ENCODE measurements around the gene NRG2. TPM values are rescaled to one million over a fixed set of nuclear protein-coding genes. Genes with fewer than 3 reads are reported as not detected.

Gene NRG2
- total RNA-seq, 1 donor from 2014 or later = 1.4 TPM

DNA sequence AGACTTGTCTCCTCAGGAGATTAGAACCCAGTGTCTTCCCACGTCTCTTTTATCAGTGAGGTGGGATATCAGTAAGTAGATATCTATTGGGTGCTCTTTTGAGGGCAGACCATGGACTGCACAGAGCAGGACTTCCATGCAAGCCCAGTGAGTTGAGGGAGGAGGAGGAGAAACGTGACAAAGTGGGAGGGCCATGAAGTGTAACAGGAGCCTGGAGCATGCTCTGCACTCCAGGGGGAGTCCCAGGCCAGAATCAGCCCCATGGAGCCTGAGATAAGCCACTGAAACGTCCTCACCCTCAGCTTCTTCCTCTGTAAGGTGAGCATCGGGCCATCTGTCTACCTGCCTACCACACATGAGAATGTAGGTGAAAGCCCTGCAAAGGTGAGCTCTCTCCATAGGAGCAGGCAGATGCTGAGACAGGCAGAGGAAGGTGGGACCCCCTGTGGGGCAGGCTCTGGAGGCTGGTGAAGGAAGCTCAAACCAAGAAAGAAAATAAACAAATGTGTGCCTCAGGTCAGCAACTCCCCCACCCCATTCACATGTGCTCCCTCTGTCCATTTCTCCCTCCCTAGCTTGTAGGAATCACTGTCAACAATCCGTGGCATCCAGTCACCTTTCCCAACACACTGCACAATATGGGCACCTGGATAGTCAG is 87.4 kb downstream of the NRG2 start:
- Mint-ChIP-seq H3K36me3 (no peaks in the 10 kb centered on the region), H3K4me1 (ENCODE audit: unreplicated experiment) (peaks cover 24% of the 10 kb centered on the region), H3K27ac (no peak overlapping the region), H3K4me3 (no peak overlapping the region), H3K9me3 (no peaks in the 10 kb centered on the region), H3K27me3 (peaks cover 11% of the 10 kb centered on the region)
- TF ChIP-seq, protein P1, sequence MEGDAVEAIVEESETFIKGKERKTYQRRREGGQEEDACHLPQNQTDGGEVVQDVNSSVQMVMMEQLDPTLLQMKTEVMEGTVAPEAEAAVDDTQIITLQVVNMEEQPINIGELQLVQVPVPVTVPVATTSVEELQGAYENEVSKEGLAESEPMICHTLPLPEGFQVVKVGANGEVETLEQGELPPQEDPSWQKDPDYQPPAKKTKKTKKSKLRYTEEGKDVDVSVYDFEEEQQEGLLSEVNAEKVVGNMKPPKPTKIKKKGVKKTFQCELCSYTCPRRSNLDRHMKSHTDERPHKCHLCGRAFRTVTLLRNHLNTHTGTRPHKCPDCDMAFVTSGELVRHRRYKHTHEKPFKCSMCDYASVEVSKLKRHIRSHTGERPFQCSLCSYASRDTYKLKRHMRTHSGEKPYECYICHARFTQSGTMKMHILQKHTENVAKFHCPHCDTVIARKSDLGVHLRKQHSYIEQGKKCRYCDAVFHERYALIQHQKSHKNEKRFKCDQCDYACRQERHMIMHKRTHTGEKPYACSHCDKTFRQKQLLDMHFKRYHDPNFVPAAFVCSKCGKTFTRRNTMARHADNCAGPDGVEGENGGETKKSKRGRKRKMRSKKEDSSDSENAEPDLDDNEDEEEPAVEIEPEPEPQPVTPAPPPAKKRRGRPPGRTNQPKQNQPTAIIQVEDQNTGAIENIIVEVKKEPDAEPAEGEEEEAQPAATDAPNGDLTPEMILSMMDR (conservative IDR thresholded peaks at IDR 0.05) = no peak
- DNase-seq (ENCODE audit: extremely low spot score, unreplicated experiment) = no peak

DNA sequence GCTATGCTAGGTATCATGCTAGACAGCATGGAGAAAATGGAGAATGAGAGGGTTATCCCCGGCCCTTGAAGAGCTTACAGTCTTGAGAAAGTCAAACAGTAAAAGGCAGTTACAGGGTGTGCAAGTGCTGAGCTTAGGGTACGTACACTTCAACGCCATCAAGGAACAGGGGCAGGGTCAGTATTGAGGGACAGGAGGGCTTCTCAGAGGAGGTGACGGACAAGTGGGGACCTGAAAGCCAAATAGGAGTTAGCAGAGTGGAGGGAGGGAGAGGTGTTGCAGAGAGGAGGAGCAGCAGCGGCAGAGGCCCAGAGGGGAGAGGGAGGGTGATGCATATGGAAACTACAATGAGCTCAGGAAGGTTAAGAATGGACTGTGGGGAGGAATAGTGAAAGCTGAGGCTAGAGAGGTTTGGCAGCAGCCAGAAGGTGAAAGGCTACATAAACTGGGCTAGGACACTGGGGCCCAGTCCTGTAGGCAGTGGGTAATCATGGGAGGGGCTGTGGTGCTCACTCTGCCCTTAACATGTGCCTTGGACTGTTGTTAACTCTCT is 88.0 kb downstream of the NRG2 start:
- no peak overlapping the region for H3K4me3 Mint-ChIP-seq
- no peak overlapping the region for H3K27ac Mint-ChIP-seq
- no peaks in the 10 kb centered on the region for H3K36me3 Mint-ChIP-seq
- DNase-seq (ENCODE audit: extremely low spot score, unreplicated experiment) = no peak
- peaks cover 13% of the 10 kb centered on the region for H3K27me3 Mint-ChIP-seq
- H3K9me3 Mint-ChIP-seq = no peaks in the 10 kb centered on the region
- peaks cover 24% of the 10 kb centered on the region for H3K4me1 Mint-ChIP-seq (ENCODE audit: unreplicated experiment)
- TF ChIP-seq, protein P1 (conservative IDR thresholded peaks at IDR 0.05) = no peak

DNA sequence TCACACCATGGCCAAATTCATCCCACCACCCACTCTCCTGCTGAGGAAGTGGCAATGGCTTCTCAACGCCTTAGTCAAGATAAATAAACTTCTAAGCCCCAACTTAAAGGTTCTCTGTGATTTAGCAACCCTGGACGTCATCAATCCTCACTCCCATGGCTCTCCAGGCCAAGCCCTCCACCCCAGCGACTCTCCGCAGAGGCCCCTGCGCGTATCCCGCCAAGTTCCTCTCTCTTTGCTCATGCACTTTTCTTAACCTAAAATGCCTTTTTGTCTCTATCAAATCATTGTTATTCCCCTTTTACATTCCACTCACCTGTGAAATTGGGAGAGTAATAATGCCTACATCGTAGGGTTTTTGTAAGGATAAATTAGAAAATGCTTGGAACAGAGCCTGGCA is 88.6 kb downstream of the NRG2 start:
- no peak overlapping the region for H3K27ac Mint-ChIP-seq
- peaks cover 13% of the 10 kb centered on the region for H3K27me3 Mint-ChIP-seq
- no peaks in the 10 kb centered on the region for H3K36me3 Mint-ChIP-seq
- no peak for DNase-seq (ENCODE audit: extremely low spot score, unreplicated experiment)
- peaks cover 24% of the 10 kb centered on the region for H3K4me1 Mint-ChIP-seq (ENCODE audit: unreplicated experiment)
- TF ChIP-seq, protein P1 (conservative IDR thresholded peaks at IDR 0.05) = no peak
- H3K9me3 Mint-ChIP-seq = no peaks in the 10 kb centered on the region
- no peak overlapping the region for H3K4me3 Mint-ChIP-seq

DNA sequence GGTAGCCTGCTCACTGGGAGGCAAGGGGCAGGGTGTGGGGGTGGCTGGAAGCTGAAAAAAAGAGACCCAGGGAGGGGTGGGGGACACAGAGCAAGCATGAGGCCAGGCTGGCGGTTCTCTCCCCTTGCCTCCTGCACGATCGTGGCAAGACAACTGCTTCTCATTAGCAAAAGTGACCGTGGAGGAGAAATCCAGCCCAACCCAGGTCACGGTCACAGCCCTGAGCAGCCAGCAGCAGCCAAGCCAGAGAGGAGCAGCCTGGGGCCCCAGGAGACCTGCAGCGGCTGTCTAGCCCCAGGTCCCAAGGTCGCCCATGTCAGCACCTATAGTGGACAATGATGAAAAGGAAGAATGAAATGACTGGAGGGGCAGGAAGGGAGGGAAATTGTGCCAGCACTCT is 89.1 kb downstream of the NRG2 start:
- Mint-ChIP-seq H3K36me3 (no peaks in the 10 kb centered on the region), H3K27me3 (peaks cover 16% of the 10 kb centered on the region), H3K4me1 (ENCODE audit: unreplicated experiment) (peaks cover 24% of the 10 kb centered on the region), H3K4me3 (no peak overlapping the region), H3K27ac (no peak overlapping the region), H3K9me3 (no peaks in the 10 kb centered on the region)
- TF ChIP-seq, protein P1 (conservative IDR thresholded peaks at IDR 0.05) = no peak
- no peak for DNase-seq (ENCODE audit: extremely low spot score, unreplicated experiment)

DNA sequence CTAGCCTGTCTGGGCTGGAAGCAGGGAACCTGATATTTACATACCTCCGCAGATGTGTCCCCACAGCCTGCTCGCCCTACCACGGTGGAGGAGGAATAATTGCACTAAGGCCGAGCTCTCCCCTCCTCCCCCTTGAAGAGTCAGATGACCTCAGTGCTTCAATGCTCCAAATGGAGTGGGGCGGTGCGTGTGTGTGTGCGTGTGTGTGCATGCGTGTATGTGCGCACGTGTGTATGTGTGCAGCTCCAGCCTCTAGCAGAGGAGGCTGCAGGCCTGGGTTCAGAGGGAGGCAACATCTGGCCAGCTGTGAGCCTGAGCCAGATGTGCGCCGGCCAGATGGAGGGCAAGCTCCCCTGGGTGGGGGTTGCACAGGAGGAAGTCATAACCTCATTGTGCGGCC is 90.5 kb downstream of the NRG2 start:
- Mint-ChIP-seq H3K27ac (no peak overlapping the region), H3K36me3 (no peaks in the 10 kb centered on the region), H3K4me3 (no peak overlapping the region), H3K9me3 (no peaks in the 10 kb centered on the region), H3K27me3 (peaks cover 26% of the 10 kb centered on the region), H3K4me1 (ENCODE audit: unreplicated experiment) (peaks cover 24% of the 10 kb centered on the region)
- DNase-seq (ENCODE audit: extremely low spot score, unreplicated experiment) = no peak
- TF ChIP-seq, protein P1 (conservative IDR thresholded peaks at IDR 0.05) = no peak
